GM12875 (cell line): ENCODE results near the gene ATOH8.
"Not testable (repeated sequence)": the region's sequence is repeated elsewhere in the genome, so short reads cannot be mapped to it uniquely, and the experiment has no call there.

ENCODE experiments used
- H3K4me3 ChIP-seq: one replicate; pipeline ENCODE4 v1.5.1; 2011; ENCODE audit warnings: low read depth, low read length, control low read depth
- CTCF ChIP-seq: IDR thresholded peaks from 2 replicates; pipeline ENCODE4 v1.5.1; 2011; ENCODE audit warnings: low read depth, mild to moderate bottlenecking, control low read depth, inconsistent platforms, low read length, moderate library complexity, borderline replicate concordance; ENCODE audit not compliant: insufficient read depth

The ATOH8 gene

GRCh38 chr2:85712849-85713612 is 40.8 kb upstream of the ATOH8 start:
- no peak overlapping the region for H3K4me3 ChIP-seq
- no peak for TF ChIP-seq CTCF

GRCh38 chr2:85713836-85714235 is 40.0 kb upstream of the ATOH8 start:
- no peak overlapping the region for H3K4me3 ChIP-seq
- TF ChIP-seq CTCF = no peak

GRCh38 chr2:85714421-85714820 is 39.4 kb upstream of the ATOH8 start:
- H3K4me3 ChIP-seq = not testable (repeated sequence)

GRCh38 chr2:85714841-85715240 is 39.0 kb upstream of the ATOH8 start:
- TF ChIP-seq CTCF = no peak
- H3K4me3 ChIP-seq = no peak overlapping the region

GRCh38 chr2:85716346-85716914 is 37.4 kb upstream of the ATOH8 start:
- TF ChIP-seq CTCF = no peak
- H3K4me3 ChIP-seq = no peak overlapping the region

- no peak for TF ChIP-seq CTCF
- no peak overlapping the region for H3K4me3 ChIP-seq
Observed at GRCh38 chr2:85717308-85718008, 36.3 kb upstream of the ATOH8 start.

GRCh38 chr2:85718009-85718391 is 35.8 kb upstream of the ATOH8 start:
- TF ChIP-seq CTCF = no peak
- H3K4me3 ChIP-seq = no peak overlapping the region
